Mononuclear cell (primary cell): ENCODE results near the gene LRP2. TPM values are rescaled to one million over a fixed set of nuclear protein-coding genes. Genes with fewer than 3 reads are reported as not detected.
"Not testable (repeated sequence)": the region's sequence is repeated elsewhere in the genome, so short reads cannot be mapped to it uniquely, and the experiment has no call there.

Source experiments
- H3K27me3 ChIP-seq: 2 replicates; pipeline ENCODE4 v1.6.0; 2011; ENCODE audit warnings: low read length, control low read depth; ENCODE audit not compliant: insufficient read depth
- H3K4me1 ChIP-seq: 2 replicates; pipeline ENCODE4 v1.5.1; 2011; ENCODE audit warnings: mild to moderate bottlenecking, low read length, control low read depth; ENCODE audit not compliant: insufficient read depth
- H3K4me3 ChIP-seq: 2 replicates; pipeline ENCODE4 v1.5.1; 2011; ENCODE audit warnings: mild to moderate bottlenecking, low read length, moderate library complexity
- H3K9me3 ChIP-seq: 2 replicates; pipeline ENCODE4 v1.5.1; 2011; ENCODE audit warnings: low read depth, mild to moderate bottlenecking, control low read depth, low read length
- total RNA-seq: library from RNA; depleted of rRNA; stranded (reverse); fragments of >200 nt; gene quantifications from one replicate; pipeline ENCODE4 v1.2.3, GENCODE V29; 2012

LRP2 gene
- total RNA-seq, 1 donor, result not detected

- H3K9me3 ChIP-seq, result no peaks in the 10 kb centered on the region
- no peak overlapping the region for H3K4me3 ChIP-seq
- H3K27me3 ChIP-seq, result peaks cover 2% of the 10 kb centered on the region
- no peaks in the 10 kb centered on the region for H3K4me1 ChIP-seq
Observed at GRCh38 chr2:169329688-169330554, 32.4 kb downstream of the LRP2 start.

DNA sequence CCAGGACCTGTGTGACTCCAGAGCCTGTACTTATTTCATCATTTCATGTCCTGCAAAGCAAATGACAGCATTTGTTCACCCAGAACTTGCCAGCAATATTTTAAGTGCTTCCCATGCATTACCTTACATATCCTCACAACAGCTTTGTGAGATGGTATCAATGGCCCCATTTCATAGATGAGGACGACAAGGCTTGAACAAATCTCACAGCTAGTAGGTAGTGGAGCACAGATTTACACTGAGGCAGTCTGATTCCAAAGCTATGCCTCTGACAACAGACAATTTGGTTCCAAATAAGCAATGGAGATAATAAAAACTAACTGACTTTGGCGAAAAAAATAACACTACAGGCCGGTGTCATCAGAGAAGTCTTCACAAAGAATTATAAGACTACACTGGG is 33.5 kb downstream of the LRP2 start:
- peaks cover 2% of the 10 kb centered on the region for H3K27me3 ChIP-seq
- H3K4me1 ChIP-seq, result no peaks in the 10 kb centered on the region
- no peak overlapping the region for H3K4me3 ChIP-seq
- H3K9me3 ChIP-seq, result no peaks in the 10 kb centered on the region

GRCh38 chr2:169327837-169328236 is 34.5 kb downstream of the LRP2 start:
- not testable (repeated sequence) for H3K27me3 ChIP-seq, H3K4me3 ChIP-seq, H3K9me3 ChIP-seq, H3K4me1 ChIP-seq

DNA sequence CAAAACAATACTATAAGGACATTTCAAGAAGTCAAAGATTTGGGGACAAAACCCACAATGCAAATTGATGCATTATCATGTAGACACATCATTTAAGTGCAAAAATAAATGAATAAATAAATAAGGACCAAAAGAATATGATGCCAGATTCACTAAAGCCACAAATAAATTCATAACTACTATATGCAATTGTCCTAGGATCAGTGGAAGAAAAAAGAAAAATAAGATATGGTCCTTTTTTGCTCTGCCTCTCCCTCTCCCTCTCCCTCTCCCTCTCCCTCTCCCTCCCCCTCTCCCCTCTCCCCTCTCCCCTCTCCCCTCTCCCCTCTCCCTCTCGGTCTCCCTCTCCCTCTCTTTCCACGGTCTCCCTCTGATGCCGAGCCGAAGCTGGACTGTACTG is 36.4 kb downstream of the LRP2 start:
- H3K9me3 ChIP-seq, H3K4me1 ChIP-seq, H3K27me3 ChIP-seq, H3K4me3 ChIP-seq: not testable (repeated sequence)

- Histone ChIP-seq H3K9me3 (no peaks in the 10 kb centered on the region), H3K27me3 (no peaks in the 10 kb centered on the region), H3K4me3 (no peak overlapping the region), H3K4me1 (no peaks in the 10 kb centered on the region)
Observed at GRCh38 chr2:169324581-169325260, 37.6 kb downstream of the LRP2 start.

GRCh38 chr2:169323841-169324240 is 38.5 kb downstream of the LRP2 start:
- Histone ChIP-seq H3K4me3 (no peak overlapping the region), H3K4me1 (no peaks in the 10 kb centered on the region), H3K27me3 (no peaks in the 10 kb centered on the region), H3K9me3 (no peaks in the 10 kb centered on the region)

- no peaks in the 10 kb centered on the region for H3K9me3 ChIP-seq
- no peak overlapping the region for H3K4me3 ChIP-seq
- H3K27me3 ChIP-seq, result no peaks in the 10 kb centered on the region
- H3K4me1 ChIP-seq, result no peaks in the 10 kb centered on the region
Observed at GRCh38 chr2:169320561-169320960, 41.8 kb downstream of the LRP2 start.

DNA sequence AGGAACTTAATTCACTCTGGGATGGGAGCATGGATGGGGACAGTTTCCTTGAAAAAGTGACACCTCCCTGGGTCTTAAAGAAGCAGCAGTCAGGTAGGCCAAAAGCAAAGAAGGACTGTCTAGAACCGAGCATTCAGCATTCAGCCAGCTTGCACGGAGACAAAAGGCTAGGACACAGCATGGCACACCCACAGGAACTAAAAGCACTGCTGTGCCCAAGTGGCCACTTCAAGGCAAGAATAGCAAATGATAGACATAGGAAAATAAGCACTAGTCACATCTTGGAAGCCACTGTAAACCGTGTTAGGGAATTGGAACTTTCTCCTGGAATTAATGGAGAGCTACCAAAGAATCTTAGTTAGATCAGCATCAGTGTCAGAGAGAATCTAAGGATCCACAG is 47.0 kb downstream of the LRP2 start:
- Histone ChIP-seq H3K9me3 (no peaks in the 10 kb centered on the region), H3K4me3 (no peak overlapping the region), H3K27me3 (no peaks in the 10 kb centered on the region), H3K4me1 (no peaks in the 10 kb centered on the region)

GRCh38 chr2:169308349-169308748 is 54.0 kb downstream of the LRP2 start:
- not testable (repeated sequence) for H3K4me1 ChIP-seq, H3K9me3 ChIP-seq, H3K27me3 ChIP-seq, H3K4me3 ChIP-seq

- H3K4me3 ChIP-seq, H3K4me1 ChIP-seq, H3K27me3 ChIP-seq, H3K9me3 ChIP-seq: not testable (repeated sequence)
Observed at GRCh38 chr2:169304689-169305088, 57.6 kb downstream of the LRP2 start.

DNA sequence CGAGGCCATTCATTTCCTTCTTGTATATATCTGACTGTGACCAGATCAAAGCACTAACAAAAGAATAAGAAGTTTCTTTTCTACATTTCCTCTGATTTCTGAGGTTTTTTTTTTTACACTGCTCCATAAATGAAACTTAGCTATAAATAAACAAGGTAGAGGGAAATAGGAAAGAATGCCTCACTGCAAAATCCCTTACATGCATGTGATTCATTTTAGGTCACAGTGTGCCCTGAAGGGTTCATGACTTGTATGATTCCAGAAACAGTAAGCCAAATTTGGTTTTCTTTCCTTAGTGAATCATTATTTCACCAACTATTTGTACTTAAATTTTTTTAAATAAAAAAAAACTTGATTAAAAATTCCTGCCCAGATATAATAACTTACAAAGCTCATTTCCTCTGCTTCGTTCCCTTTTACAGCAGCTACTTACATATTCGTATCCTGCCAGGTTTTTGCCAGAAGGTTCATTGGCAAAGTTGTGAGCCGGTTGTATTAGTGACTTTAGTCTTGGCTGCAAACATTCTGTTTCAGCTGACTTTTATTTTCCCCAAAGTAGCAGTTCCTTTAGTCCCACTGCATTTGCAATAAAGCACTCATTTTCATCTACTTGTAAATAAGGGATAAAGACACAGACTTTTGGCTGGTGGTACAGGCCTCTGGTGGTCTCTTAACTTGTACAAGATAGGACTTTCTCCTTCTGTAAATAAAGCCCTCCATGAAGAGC is 58.6 kb downstream of the LRP2 start:
- H3K4me1 ChIP-seq, result no peaks in the 10 kb centered on the region
- H3K27me3 ChIP-seq, result no peaks in the 10 kb centered on the region
- H3K9me3 ChIP-seq, result no peaks in the 10 kb centered on the region
- H3K4me3 ChIP-seq, result no peak overlapping the region

- Histone ChIP-seq H3K9me3 (no peaks in the 10 kb centered on the region), H3K4me1 (no peaks in the 10 kb centered on the region), H3K4me3 (no peak overlapping the region), H3K27me3 (no peaks in the 10 kb centered on the region)
Observed at GRCh38 chr2:169302364-169302763, 60.0 kb downstream of the LRP2 start.

GRCh38 chr2:169301596-169302335 is 60.6 kb downstream of the LRP2 start:
- H3K9me3 ChIP-seq, result no peaks in the 10 kb centered on the region
- H3K4me1 ChIP-seq, result no peaks in the 10 kb centered on the region
- no peaks in the 10 kb centered on the region for H3K27me3 ChIP-seq
- no peak overlapping the region for H3K4me3 ChIP-seq

GRCh38 chr2:169300636-169301530 is 61.5 kb downstream of the LRP2 start:
- H3K9me3 ChIP-seq, result no peaks in the 10 kb centered on the region
- no peak overlapping the region for H3K4me3 ChIP-seq
- H3K4me1 ChIP-seq, result no peaks in the 10 kb centered on the region
- no peaks in the 10 kb centered on the region for H3K27me3 ChIP-seq
